Gastrocnemius medialis (tissue), 4 donors: ENCODE data around the gene PRRT2. TPM values are rescaled to one million over a fixed set of nuclear protein-coding genes. Genes with fewer than 3 reads are reported as not detected.

Experiments used
- ATAC-seq, 2 donors: fragments of 150-250 bp; one replicate each; pipeline ENCODE4 v1.9.1; 2016
- DNase-seq, 2 donors: peaks; one replicate each; pipeline ENCODE4 v3.0.0-alpha.2; 2019
- H3K27ac ChIP-seq, 4 donors: fragments of 200-600 bp; sonication (generic); 1 replicate in 1 of 4; 2 replicates in 3 of 4; pipeline ENCODE4 v1.5.1; 2016 to 2018; ENCODE audit warnings: mild to moderate bottlenecking in 2 of 4, moderate library complexity in 1 of 4
- H3K27me3 ChIP-seq, 3 donors: fragments of 200-600 bp; sonication (generic) in 2 of 3; 1 replicate in 1 of 3; 2 replicates in 2 of 3; pipeline versions ENCODE4 v1.5.1 to v1.6.0; 2016 to 2019; ENCODE audit warnings: mild to moderate bottlenecking in 1 of 3, moderate library complexity in 1 of 3
- H3K36me3 ChIP-seq, 2 donors: fragments of 200-600 bp; sonication (generic) in 1 of 2; one replicate each; pipeline ENCODE4 v1.5.1; 2017 to 2018
- H3K4me1 ChIP-seq, 2 donors: fragments of 200-600 bp; sonication (generic) in 1 of 2; one replicate each; pipeline ENCODE4 v1.5.1; 2016 to 2017; ENCODE audit warnings: mild to moderate bottlenecking in 2 of 2
- H3K4me3 ChIP-seq, 4 donors: fragments of 200-600 bp; sonication (generic) in 3 of 4; 1 replicate in 1 of 4; 2 replicates in 3 of 4; pipeline ENCODE4 v1.5.1; 2016 to 2019; ENCODE audit warnings: mild to moderate bottlenecking in 2 of 4
- H3K9me3 ChIP-seq, 3 donors: fragments of 200-600 bp; sonication (generic) in 2 of 3; 1 replicate in 1 of 3; 2 replicates in 2 of 3; pipeline ENCODE4 v1.5.1; 2016 to 2019
- POLR2A ChIP-seq, 2 donors: fragments of 450-650 bp; IDR thresholded peaks; one replicate each; pipeline ENCODE4 v1.6.1; 2017; ENCODE audit warnings: antibody characterized with exemption in 2 of 2, mild to moderate bottlenecking in 2 of 2, moderate library complexity in 2 of 2
- in situ Hi-C, 4 donors: fragments of 200-750 bp; cut with MboI; loops; one replicate each; pipeline versions ENCODE4 v1.15.0 to v1.8.0; 2017; ENCODE audit warnings: low sequenced_read_pairs in 4 of 4
- intact Hi-C: fragments of 100-400 bp; cut with DNase I; formaldehyde crosslinking; loops from one replicate; pipeline ENCODE4 v1.15.1; 2023; ENCODE audit warnings: low total_unique reads
- total RNA-seq, 4 donors: library from RNA; depleted of rRNA; stranded (reverse); fragments of >200 nt; gene quantifications; one replicate each; pipeline versions ENCODE4 v1.1.0 to v1.2.3, GENCODE V29; 2016
- TF ChIP-seq, protein P1 (sequence below), 5 experiments: fragments of 450-650 bp in 3 of 5; fragments of 200-600 bp in 2 of 5; sonication (generic) in 2 of 5; IDR thresholded peaks in 4 of 5; conservative IDR thresholded peaks in 1 of 5; 1 replicate in 4 of 5; 2 replicates in 1 of 5; pipeline ENCODE4 v1.5.1; 2016 to 2019; ENCODE audit warnings: antibody characterized with exemption in 5 of 5, mild to moderate bottlenecking in 3 of 5, moderate library complexity in 3 of 5

The PRRT2 gene
- total RNA-seq, 4 donors from 2014 or later = 3.5 TPM; not detected in 3

GRCh38 chr16:29845656-29846055, 33.7 kb downstream of the PRRT2 start:
- ATAC-seq (no peak), DNase-seq (no peak)
- Histone ChIP-seq H3K36me3 (peaks cover 0 to 63% of the 10 kb centered on the region in 2 donors), H3K9me3 (no peaks in the 10 kb centered on the region), H3K27ac (no peak overlapping the region), H3K4me3 (no peak overlapping the region), H3K27me3 (no peaks in the 10 kb centered on the region), H3K4me1 (no peaks in the 10 kb centered on the region)
- in situ Hi-C loops (loop anchor here in 3 of 4 donors (5.0 to 10.0 kb wide), 2 partner anchors 143 to 151 kb away; no protein-coding TSS in a partner anchor), intact Hi-C loops (no loop called here)
- TF ChIP-seq, protein P1, sequence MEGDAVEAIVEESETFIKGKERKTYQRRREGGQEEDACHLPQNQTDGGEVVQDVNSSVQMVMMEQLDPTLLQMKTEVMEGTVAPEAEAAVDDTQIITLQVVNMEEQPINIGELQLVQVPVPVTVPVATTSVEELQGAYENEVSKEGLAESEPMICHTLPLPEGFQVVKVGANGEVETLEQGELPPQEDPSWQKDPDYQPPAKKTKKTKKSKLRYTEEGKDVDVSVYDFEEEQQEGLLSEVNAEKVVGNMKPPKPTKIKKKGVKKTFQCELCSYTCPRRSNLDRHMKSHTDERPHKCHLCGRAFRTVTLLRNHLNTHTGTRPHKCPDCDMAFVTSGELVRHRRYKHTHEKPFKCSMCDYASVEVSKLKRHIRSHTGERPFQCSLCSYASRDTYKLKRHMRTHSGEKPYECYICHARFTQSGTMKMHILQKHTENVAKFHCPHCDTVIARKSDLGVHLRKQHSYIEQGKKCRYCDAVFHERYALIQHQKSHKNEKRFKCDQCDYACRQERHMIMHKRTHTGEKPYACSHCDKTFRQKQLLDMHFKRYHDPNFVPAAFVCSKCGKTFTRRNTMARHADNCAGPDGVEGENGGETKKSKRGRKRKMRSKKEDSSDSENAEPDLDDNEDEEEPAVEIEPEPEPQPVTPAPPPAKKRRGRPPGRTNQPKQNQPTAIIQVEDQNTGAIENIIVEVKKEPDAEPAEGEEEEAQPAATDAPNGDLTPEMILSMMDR (IDR thresholded peaks at IDR 0.05 in 4 of 5, conservative IDR thresholded peaks at IDR 0.05 in 1 of 5) = no peak
- TF ChIP-seq POLR2A (IDR thresholded peaks at IDR 0.05) = no peak

GRCh38 chr16:29848420-29849297, 36.7 kb downstream of the PRRT2 start:
- H3K4me1 ChIP-seq = no peaks in the 10 kb centered on the region
- H3K27ac ChIP-seq = no peak overlapping the region
- ATAC-seq (peak; percentile 50 to 87), DNase-seq (peak; percentile 33 to 50)
- H3K27me3 ChIP-seq = no peaks in the 10 kb centered on the region
- TF ChIP-seq, protein P1 (IDR thresholded peaks at IDR 0.05 in 4 of 5, conservative IDR thresholded peaks at IDR 0.05 in 1 of 5) = peak; percentile 72 to 93 (median 84)
- TF ChIP-seq POLR2A (IDR thresholded peaks at IDR 0.05) = no peak
- intact Hi-C loops (loop anchor here (1.0 kb wide), 2 partner anchors 43 to 148 kb away; no protein-coding TSS in a partner anchor), in situ Hi-C loops (loop anchor here in 3 of 4 donors (5.0 to 10.0 kb wide), 2 partner anchors 146 to 154 kb away; no protein-coding TSS in a partner anchor)
- H3K9me3 ChIP-seq = no peaks in the 10 kb centered on the region
- H3K36me3 ChIP-seq = peaks cover 0 to 41% of the 10 kb centered on the region in 2 donors
- H3K4me3 ChIP-seq = no peak overlapping the region

DNA sequence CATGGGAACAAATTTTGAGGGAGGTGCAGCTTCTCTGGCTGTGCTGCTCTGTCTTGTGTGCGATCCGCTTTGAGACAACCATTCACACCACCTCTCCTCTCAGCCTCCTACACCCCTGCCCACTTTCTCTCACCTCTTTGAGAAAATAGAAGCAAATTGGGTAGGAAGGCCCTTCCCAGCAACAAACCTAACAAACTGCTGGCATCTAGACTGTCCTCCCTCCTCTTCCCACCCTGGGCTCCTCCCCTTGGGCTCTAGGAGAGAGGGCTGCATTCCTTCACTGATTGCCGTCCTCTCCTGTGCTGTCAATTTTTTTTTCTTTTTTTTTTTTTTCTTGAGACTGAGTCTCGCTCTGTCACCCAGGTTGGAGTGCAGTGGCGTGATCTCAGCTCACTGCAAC, 37.5 kb downstream of the PRRT2 start:
- no peak for ATAC-seq
- Histone ChIP-seq H3K27ac (no peak overlapping the region), H3K36me3 (peaks cover 0 to 34% of the 10 kb centered on the region in 2 donors), H3K9me3 (no peaks in the 10 kb centered on the region), H3K4me1 (no peaks in the 10 kb centered on the region), H3K4me3 (no peak overlapping the region), H3K27me3 (no peaks in the 10 kb centered on the region)
- in situ Hi-C loops = loop anchor here in 3 of 4 donors (5.0 to 10.0 kb wide), 2 partner anchors 147 to 155 kb away; no protein-coding TSS in a partner anchor
- no peak for DNase-seq
- intact Hi-C loops = no loop called here
- TF ChIP-seq, protein P1 (IDR thresholded peaks at IDR 0.05 in 4 of 5, conservative IDR thresholded peaks at IDR 0.05 in 1 of 5) = no peak
- no peak for TF ChIP-seq POLR2A (IDR thresholded peaks at IDR 0.05)

DNA sequence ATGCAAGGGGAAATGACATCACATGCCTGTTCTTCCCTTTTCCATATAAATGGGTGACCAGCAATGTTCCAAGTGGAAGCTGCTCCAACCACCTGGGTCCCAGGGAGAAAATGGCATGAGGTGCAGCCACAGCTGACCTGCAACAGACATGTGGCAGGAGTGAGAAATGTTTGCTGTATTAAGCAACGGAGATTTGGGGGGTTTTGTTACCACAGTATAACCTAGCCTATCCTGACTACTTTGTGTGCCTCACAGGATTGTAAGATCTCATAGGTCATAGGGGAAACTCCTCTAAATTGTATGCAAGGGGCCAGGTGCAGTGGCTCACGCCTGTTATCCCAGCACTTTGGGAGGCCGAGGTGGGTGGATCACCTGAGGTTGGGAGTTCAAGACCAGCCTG, 39.0 kb downstream of the PRRT2 start:
- ATAC-seq (no peak), DNase-seq (no peak)
- Histone ChIP-seq H3K4me3 (no peak overlapping the region), H3K27me3 (no peaks in the 10 kb centered on the region), H3K27ac (no peak overlapping the region), H3K9me3 (no peaks in the 10 kb centered on the region), H3K36me3 (peaks cover 0 to 20% of the 10 kb centered on the region in 2 donors), H3K4me1 (no peaks in the 10 kb centered on the region)
- TF ChIP-seq POLR2A (IDR thresholded peaks at IDR 0.05) = no peak
- TF ChIP-seq, protein P1 (IDR thresholded peaks at IDR 0.05 in 4 of 5, conservative IDR thresholded peaks at IDR 0.05 in 1 of 5) = no peak
- in situ Hi-C loops = no loop called here
- intact Hi-C loops = no loop called here
